ENCODE results near the gene GALNT7. TPM values are rescaled to one million over a fixed set of nuclear protein-coding genes. Genes with fewer than 3 reads are reported as not detected.
"Not testable (repeated sequence)": the region's sequence is repeated elsewhere in the genome, so short reads cannot be mapped to it uniquely, and the experiment has no call there.

The GALNT7 gene, protein sequence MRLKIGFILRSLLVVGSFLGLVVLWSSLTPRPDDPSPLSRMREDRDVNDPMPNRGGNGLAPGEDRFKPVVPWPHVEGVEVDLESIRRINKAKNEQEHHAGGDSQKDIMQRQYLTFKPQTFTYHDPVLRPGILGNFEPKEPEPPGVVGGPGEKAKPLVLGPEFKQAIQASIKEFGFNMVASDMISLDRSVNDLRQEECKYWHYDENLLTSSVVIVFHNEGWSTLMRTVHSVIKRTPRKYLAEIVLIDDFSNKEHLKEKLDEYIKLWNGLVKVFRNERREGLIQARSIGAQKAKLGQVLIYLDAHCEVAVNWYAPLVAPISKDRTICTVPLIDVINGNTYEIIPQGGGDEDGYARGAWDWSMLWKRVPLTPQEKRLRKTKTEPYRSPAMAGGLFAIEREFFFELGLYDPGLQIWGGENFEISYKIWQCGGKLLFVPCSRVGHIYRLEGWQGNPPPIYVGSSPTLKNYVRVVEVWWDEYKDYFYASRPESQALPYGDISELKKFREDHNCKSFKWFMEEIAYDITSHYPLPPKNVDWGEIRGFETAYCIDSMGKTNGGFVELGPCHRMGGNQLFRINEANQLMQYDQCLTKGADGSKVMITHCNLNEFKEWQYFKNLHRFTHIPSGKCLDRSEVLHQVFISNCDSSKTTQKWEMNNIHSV
- 6.1 TPM for total RNA-seq
- long read RNA-seq, full-length matches to known transcripts: 3 of 10 reads
- long read RNA-seq, partial matches to known transcripts: 0 of 10 reads
- long read RNA-seq, other reads (novel, unspliced or antisense): 7 of 10 reads

- Histone ChIP-seq H3K27me3 (ENCODE audit: low read depth) (no peaks in the 10 kb centered on the region), H3K36me3 (no peaks in the 10 kb centered on the region), H3K27ac (replicated peaks) (peak within 1 kb of the TSS; percentile 95), H3K9me3 (replicated peaks) (no peaks in the 10 kb centered on the region), H3K4me1 (peaks cover 25% of the 10 kb centered on the region), H3K4me3 (peak within 1 kb of the TSS; percentile 83)
- peak; percentile 56 for DNase-seq
- intact Hi-C loops (cut with micrococcal nuclease): no loop called here
- TF ChIP-seq, protein P1, sequence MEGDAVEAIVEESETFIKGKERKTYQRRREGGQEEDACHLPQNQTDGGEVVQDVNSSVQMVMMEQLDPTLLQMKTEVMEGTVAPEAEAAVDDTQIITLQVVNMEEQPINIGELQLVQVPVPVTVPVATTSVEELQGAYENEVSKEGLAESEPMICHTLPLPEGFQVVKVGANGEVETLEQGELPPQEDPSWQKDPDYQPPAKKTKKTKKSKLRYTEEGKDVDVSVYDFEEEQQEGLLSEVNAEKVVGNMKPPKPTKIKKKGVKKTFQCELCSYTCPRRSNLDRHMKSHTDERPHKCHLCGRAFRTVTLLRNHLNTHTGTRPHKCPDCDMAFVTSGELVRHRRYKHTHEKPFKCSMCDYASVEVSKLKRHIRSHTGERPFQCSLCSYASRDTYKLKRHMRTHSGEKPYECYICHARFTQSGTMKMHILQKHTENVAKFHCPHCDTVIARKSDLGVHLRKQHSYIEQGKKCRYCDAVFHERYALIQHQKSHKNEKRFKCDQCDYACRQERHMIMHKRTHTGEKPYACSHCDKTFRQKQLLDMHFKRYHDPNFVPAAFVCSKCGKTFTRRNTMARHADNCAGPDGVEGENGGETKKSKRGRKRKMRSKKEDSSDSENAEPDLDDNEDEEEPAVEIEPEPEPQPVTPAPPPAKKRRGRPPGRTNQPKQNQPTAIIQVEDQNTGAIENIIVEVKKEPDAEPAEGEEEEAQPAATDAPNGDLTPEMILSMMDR (IDR thresholded peaks at IDR 0.05; ENCODE audit: borderline replicate concordance): no peak
These were observed at the start of gene GALNT7 for GRCh38 chr4:173168396-173169177. Gene GALNT7 (plus strand): TSS chr4:173168811. CDS start chr4:173168836, 25 bp downstream.

- DNase-seq; H3K27ac ChIP-seq (replicated peaks); H3K4me3 ChIP-seq; H3K27me3 ChIP-seq (ENCODE audit: low read depth); H3K36me3 ChIP-seq; H3K9me3 ChIP-seq (replicated peaks); intact Hi-C loops (cut with micrococcal nuclease): not testable (repeated sequence)
- peaks cover 11% of the 10 kb centered on the region for H3K4me1 ChIP-seq
These were observed 49.8 kb upstream of the GALNT7 start for GRCh38 chr4:173118819-173119218.

GRCh38 chr4:173119818-173120217 lies 48.8 kb upstream of the GALNT7 start:
- peaks cover 6% of the 10 kb centered on the region for H3K9me3 ChIP-seq (replicated peaks)
- TF ChIP-seq, protein P1 (IDR thresholded peaks at IDR 0.05; ENCODE audit: borderline replicate concordance): no peak
- no peak overlapping the region for H3K27ac ChIP-seq (replicated peaks)
- no peak overlapping the region for H3K4me3 ChIP-seq
- peaks cover 11% of the 10 kb centered on the region for H3K4me1 ChIP-seq
- DNase-seq: no peak
- no peaks in the 10 kb centered on the region for H3K27me3 ChIP-seq (ENCODE audit: low read depth)
- no peaks in the 10 kb centered on the region for H3K36me3 ChIP-seq
- intact Hi-C loops (cut with micrococcal nuclease): no loop called here

DNA sequence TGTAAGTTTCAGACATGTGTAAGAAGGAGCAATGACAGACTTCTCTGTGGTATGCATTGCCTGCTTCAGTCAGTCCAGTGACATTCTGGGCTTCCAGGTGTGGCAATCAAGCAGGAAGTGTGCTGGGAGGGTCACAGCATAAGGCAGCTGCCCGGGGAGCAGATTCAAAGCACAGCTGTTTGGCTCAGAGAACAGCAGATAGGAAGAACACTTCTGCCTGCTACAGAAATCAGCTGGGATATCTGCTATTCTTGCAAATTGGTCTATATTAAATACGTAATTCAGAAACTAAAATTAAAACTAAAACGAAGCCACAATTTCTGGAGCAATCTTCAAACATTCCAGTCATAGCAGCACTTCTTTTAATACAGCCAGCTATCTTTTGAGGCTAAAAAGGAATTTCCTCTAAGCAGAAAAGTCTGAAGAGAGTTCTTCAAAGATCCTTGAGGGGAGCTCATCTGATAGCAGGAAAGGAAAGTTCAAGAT lies 47.5 kb upstream of the GALNT7 start:
- Histone ChIP-seq H3K4me3 (no peak overlapping the region), H3K4me1 (peaks cover 11% of the 10 kb centered on the region), H3K36me3 (no peaks in the 10 kb centered on the region), H3K9me3 (replicated peaks) (peaks cover 6% of the 10 kb centered on the region), H3K27me3 (ENCODE audit: low read depth) (no peaks in the 10 kb centered on the region), H3K27ac (replicated peaks) (peak overlapping the region; percentile 24)
- DNase-seq: no peak
- intact Hi-C loops (cut with micrococcal nuclease): no loop called here
- TF ChIP-seq, protein P1 (IDR thresholded peaks at IDR 0.05; ENCODE audit: borderline replicate concordance): no peak

GRCh38 chr4:173124209-173124865 lies 44.3 kb upstream of the GALNT7 start:
- H3K36me3 ChIP-seq: no peaks in the 10 kb centered on the region
- TF ChIP-seq, protein P1 (IDR thresholded peaks at IDR 0.05; ENCODE audit: borderline replicate concordance): no peak
- H3K27ac ChIP-seq (replicated peaks): no peak overlapping the region
- H3K4me3 ChIP-seq: no peak overlapping the region
- H3K27me3 ChIP-seq (ENCODE audit: low read depth): no peaks in the 10 kb centered on the region
- peaks cover 11% of the 10 kb centered on the region for H3K4me1 ChIP-seq
- DNase-seq: no peak
- intact Hi-C loops (cut with micrococcal nuclease): no loop called here
- no peaks in the 10 kb centered on the region for H3K9me3 ChIP-seq (replicated peaks)
